Testis (tissue), 2 donors: ENCODE results near the gene OR52E2.

Source experiments
- POLR2A ChIP-seq: fragments of 450-650 bp; IDR thresholded peaks from one replicate; pipeline ENCODE4 v1.6.1; 2017; ENCODE audit warnings: antibody characterized with exemption, mild to moderate bottlenecking, moderate library complexity
- TF ChIP-seq, protein P1 (sequence below), 3 experiments: fragments of 450-650 bp in 2 of 3; fragments of 200-600 bp in 1 of 3; sonication (generic) in 1 of 3; IDR thresholded peaks; one replicate each; pipeline ENCODE4 v1.5.1; 2016 to 2019; ENCODE audit warnings: antibody characterized with exemption in 3 of 3, mild to moderate bottlenecking in 2 of 3, moderate library complexity in 1 of 3

DNA sequence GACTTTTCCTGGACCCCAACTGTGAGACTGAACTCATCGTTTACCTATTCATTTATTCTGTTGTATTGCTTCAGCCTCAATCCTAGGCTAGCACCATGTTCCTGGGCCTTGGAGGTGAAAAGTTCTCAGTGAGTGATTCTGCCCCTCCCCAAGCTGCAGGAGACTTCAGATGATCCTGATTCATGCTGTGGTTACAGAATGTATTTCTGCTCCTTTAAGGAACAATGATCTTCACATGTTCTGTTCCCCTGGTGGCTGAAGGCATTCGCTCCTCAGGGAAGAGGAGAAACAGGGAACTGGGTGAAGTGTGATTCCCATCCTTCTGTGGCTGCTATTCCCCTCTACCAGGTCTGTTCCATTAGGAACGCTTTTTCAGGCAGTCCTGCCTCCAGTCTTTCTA, 12.4 kb upstream of the OR52E2 start:
- TF ChIP-seq, protein P1, sequence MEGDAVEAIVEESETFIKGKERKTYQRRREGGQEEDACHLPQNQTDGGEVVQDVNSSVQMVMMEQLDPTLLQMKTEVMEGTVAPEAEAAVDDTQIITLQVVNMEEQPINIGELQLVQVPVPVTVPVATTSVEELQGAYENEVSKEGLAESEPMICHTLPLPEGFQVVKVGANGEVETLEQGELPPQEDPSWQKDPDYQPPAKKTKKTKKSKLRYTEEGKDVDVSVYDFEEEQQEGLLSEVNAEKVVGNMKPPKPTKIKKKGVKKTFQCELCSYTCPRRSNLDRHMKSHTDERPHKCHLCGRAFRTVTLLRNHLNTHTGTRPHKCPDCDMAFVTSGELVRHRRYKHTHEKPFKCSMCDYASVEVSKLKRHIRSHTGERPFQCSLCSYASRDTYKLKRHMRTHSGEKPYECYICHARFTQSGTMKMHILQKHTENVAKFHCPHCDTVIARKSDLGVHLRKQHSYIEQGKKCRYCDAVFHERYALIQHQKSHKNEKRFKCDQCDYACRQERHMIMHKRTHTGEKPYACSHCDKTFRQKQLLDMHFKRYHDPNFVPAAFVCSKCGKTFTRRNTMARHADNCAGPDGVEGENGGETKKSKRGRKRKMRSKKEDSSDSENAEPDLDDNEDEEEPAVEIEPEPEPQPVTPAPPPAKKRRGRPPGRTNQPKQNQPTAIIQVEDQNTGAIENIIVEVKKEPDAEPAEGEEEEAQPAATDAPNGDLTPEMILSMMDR (IDR thresholded peaks at IDR 0.05): no peak
- TF ChIP-seq POLR2A: no peak
